K562 (cell line): Measurements from ENCODE around the gene GTF2H4. TPM values are rescaled to one million over a fixed set of nuclear protein-coding genes. Genes with fewer than 3 reads are reported as not detected.
A peak's percentile ranks its signal among the peaks of the same experiment; 100 is the strongest.

Source experiments
- ARID4B ChIP-seq: sonication (generic); formaldehyde crosslinking; IDR thresholded peaks from 2 replicates; pipeline ENCODE4 v1.8.0; 2022; ENCODE audit warnings: mild to moderate bottlenecking, missing genetic modification reagents
- ATF1 ChIP-seq, 2 experiments: fragments of 450-650 bp in 1 of 2; IDR thresholded peaks; 2 replicates each; pipeline ENCODE4 v1.6.1; 2016; ENCODE audit warnings: missing compliant biosample characterization in 1 of 2, missing genetic modification characterization in 1 of 2
- CREBBP ChIP-seq: IDR thresholded peaks from one replicate; pipeline ENCODE4 v1.6.1; 2012; ENCODE audit warnings: low read depth, mild to moderate bottlenecking, control low read depth, inconsistent platforms, low read length
- FOS ChIP-seq: IDR thresholded peaks from 3 replicates; pipeline ENCODE4 v1.6.1; 2011; ENCODE audit not compliant: insufficient read length; ENCODE audit errors: extremely low read depth
- HOMEZ ChIP-seq: fragments of 250-450 bp; sonication (Bioruptor Pico); IDR thresholded peaks from 2 replicates; pipeline ENCODE4 v1.4.0; 2020; ENCODE audit warnings: mild to moderate bottlenecking, moderate library complexity
- HSF4 ChIP-seq: fragments of 250-450 bp; sonication (Bioruptor Pico); IDR thresholded peaks from 2 replicates; pipeline ENCODE4 v2.1.2; 2022; ENCODE audit warnings: mild to moderate bottlenecking, moderate library complexity, borderline replicate concordance
- SNRNP70 ChIP-seq: fragments of 200-400 bp; formaldehyde crosslinking; optimal IDR thresholded peaks from 2 replicates; pipeline ENCODE3; 2017; ENCODE audit warnings: low read depth, low read length
- polyA plus RNA-seq, 8 experiments: library from polyadenylated mRNA; depleted of rRNA in 4 of 8; stranded (reverse) in 5 of 8; unstranded in 3 of 8; fragments of >200 nt; fragmentation: Nextera tagmentation in 2 of 8; fragmentation: Illumina TruSeq in 1 of 8; extraction: Ambion mirVana in 2 of 8; extraction: Trizol in 1 of 8; gene quantifications; 2 replicates each; pipeline versions ENCODE4 v1.2.1 to v1.2.3, GENCODE V29; 2011 to 2014; ENCODE audit warnings: inconsistent platforms in 1 of 8, missing spikeins in 1 of 8
- total RNA-seq, 7 experiments: library from RNA; depleted of rRNA in 6 of 7; stranded (reverse); fragments of >200 nt in 6 of 7; fragmentation: Illumina TruSeq in 2 of 7; extraction: Trizol in 2 of 7; gene quantifications; 2 replicates each; pipeline versions ENCODE4 v1.2.1 to v1.2.3, GENCODE V29; 2011 to 2021; ENCODE audit warnings: low replicate concordance in 1 of 7
- TF ChIP-seq, protein P1 (sequence below), 2 experiments: fragments of 450-650 bp in 1 of 2; sonication (generic) in 1 of 2; formaldehyde crosslinking in 1 of 2; IDR thresholded peaks; 2 replicates each; pipeline versions ENCODE4 v1.7.1 to v1.9.0; 2016 to 2022; ENCODE audit warnings: inconsistent platforms in 1 of 2, mild to moderate bottlenecking in 1 of 2, missing genetic modification reagents in 1 of 2
- TF ChIP-seq, protein P2 (sequence below): fragments of 450-650 bp; IDR thresholded peaks from 2 replicates; pipeline ENCODE4 v1.6.1; 2016; ENCODE audit warnings: antibody characterized with exemption

GTF2H4 gene
- total and polyA plus RNA-seq, 9 of the 15 experiments (the other 6 are each of a cell fraction or from before 2014, with no cell fraction given), result 3.6 to 86.1 (median 39.6) TPM

- TF ChIP-seq, protein P1, sequence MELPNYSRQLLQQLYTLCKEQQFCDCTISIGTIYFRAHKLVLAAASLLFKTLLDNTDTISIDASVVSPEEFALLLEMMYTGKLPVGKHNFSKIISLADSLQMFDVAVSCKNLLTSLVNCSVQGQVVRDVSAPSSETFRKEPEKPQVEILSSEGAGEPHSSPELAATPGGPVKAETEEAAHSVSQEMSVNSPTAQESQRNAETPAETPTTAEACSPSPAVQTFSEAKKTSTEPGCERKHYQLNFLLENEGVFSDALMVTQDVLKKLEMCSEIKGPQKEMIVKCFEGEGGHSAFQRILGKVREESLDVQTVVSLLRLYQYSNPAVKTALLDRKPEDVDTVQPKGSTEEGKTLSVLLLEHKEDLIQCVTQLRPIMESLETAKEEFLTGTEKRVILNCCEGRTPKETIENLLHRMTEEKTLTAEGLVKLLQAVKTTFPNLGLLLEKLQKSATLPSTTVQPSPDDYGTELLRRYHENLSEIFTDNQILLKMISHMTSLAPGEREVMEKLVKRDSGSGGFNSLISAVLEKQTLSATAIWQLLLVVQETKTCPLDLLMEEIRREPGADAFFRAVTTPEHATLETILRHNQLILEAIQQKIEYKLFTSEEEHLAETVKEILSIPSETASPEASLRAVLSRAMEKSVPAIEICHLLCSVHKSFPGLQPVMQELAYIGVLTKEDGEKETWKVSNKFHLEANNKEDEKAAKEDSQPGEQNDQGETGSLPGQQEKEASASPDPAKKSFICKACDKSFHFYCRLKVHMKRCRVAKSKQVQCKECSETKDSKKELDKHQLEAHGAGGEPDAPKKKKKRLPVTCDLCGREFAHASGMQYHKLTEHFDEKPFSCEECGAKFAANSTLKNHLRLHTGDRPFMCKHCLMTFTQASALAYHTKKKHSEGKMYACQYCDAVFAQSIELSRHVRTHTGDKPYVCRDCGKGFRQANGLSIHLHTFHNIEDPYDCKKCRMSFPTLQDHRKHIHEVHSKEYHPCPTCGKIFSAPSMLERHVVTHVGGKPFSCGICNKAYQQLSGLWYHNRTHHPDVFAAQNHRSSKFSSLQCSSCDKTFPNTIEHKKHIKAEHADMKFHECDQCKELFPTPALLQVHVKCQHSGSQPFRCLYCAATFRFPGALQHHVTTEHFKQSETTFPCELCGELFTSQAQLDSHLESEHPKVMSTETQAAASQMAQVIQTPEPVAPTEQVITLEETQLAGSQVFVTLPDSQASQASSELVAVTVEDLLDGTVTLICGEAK (IDR thresholded peaks at IDR 0.05), result peak; percentile 79
- TF ChIP-seq, protein P1 (CRISPR knock-in tag; IDR thresholded peaks at IDR 0.05), result peak; percentile 54; the same call in 1 of the 2 replicates
- no peak for TF ChIP-seq CREBBP
- TF ChIP-seq, protein P2, sequence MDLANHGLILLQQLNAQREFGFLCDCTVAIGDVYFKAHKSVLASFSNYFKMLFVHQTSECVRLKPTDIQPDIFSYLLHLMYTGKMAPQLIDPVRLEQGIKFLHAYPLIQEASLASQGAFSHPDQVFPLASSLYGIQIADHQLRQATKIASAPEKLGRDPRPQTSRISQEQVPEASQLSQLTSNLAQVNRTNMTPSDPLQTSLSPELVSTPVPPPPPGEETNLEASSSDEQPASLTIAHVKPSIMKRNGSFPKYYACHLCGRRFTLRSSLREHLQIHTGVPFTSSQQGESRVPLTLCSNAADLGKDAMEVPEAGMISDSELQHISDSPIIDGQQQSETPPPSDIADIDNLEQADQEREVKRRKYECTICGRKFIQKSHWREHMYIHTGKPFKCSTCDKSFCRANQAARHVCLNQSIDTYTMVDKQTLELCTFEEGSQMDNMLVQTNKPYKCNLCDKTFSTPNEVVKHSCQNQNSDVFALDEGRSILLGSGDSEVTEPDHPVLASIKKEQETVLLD, result peak; percentile 95
- TF ChIP-seq HOMEZ (CRISPR knock-in tag), result no peak
- no peak for TF ChIP-seq SNRNP70
- TF ChIP-seq ATF1 (CRISPR knock-in tag; IDR thresholded peaks at IDR 0.05), result no peak
- peak; percentile 61 for TF ChIP-seq ATF1 (tag; IDR thresholded peaks at IDR 0.05)
- no peak for TF ChIP-seq FOS
- TF ChIP-seq HSF4 (CRISPR knock-in tag), result no peak
- TF ChIP-seq ARID4B, result peak; percentile 92
These were observed 6.3 kb downstream of the GTF2H4 start, which contains the start of gene VARS2 (continued) for GRCh38 chr6:30914076-30914853.
